ACC112 (cell line): ENCODE data around the gene UBA1.

Experiments
- H2AFZ ChIP-seq: fragments of 200-600 bp; sonication (generic); one replicate; pipeline ENCODE4 v1.6.0; 2017; ENCODE audit warnings: antibody characterized with exemption, low read length; ENCODE audit not compliant: unreplicated experiment
- H3K27ac ChIP-seq: fragments of 200-600 bp; sonication (generic); 2 replicates; pipeline ENCODE4 v1.5.1; 2014; ENCODE audit warnings: low read depth, mild to moderate bottlenecking, antibody characterized with exemption, low read length, moderate library complexity
- H3K27me3 ChIP-seq: fragments of 200-600 bp; sonication (generic); 2 replicates; pipeline ENCODE4 v1.6.1; 2014; ENCODE audit warnings: mild to moderate bottlenecking, antibody characterized with exemption, low read length, moderate library complexity, mixed read lengths; ENCODE audit not compliant: insufficient read depth
- H3K36me3 ChIP-seq: fragments of 200-600 bp; sonication (generic); 2 replicates; pipeline ENCODE4 v1.6.1; 2016; ENCODE audit warnings: mild to moderate bottlenecking, antibody characterized with exemption, low read length, moderate library complexity, mixed read lengths; ENCODE audit not compliant: insufficient read depth
- H3K4me1 ChIP-seq: fragments of 200-600 bp; sonication (generic); one replicate; pipeline ENCODE4 v1.6.1; 2016; ENCODE audit warnings: low read length, mixed read lengths; ENCODE audit not compliant: insufficient read depth, unreplicated experiment, control insufficient read depth
- H3K4me3 ChIP-seq: fragments of 200-600 bp; sonication (generic); 2 replicates; pipeline ENCODE4 v1.5.1; 2014; ENCODE audit warnings: mild to moderate bottlenecking, low read depth, low read length
- H3K79me2 ChIP-seq: fragments of 200-600 bp; sonication (generic); one replicate; pipeline ENCODE4 v1.6.0; 2016; ENCODE audit warnings: low read length; ENCODE audit not compliant: control insufficient read depth, unreplicated experiment, insufficient read depth

The UBA1 gene

DNA sequence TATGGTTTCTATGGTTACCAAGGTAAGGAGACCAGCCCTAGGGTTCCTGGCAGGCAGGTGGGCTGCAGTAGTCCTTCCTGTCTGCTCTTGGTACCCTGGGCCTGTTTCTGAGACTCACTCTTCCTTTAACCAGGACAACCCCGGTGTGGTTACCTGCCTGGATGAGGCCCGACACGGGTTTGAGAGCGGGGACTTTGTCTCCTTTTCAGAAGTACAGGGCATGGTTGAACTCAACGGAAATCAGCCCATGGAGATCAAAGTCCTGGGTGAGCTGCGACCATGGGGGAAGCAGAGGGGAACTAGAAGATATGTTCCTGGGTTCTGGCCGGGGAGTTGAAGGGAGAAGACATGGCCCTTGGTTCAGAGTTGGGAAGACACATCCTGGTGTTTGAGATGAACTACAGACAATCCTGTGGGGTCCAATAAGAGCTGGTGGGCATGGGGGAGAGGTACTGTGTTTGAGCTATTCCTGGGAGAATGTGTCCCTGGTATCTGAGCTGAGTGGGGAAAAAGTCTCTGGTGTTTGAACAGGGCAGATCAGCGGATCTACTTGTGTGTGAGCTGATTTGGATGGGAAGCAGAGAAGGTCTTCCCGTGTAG lies 7.8 kb downstream of the UBA1 start:
- Histone ChIP-seq H3K27ac (no peak overlapping the region), H2AFZ (no peak overlapping the region), H3K4me1 (peaks cover 18% of the 10 kb centered on the region), H3K36me3 (peaks cover 20% of the 10 kb centered on the region; the same call in 1 of the 2 replicates), H3K79me2 (peaks cover 44% of the 10 kb centered on the region), H3K27me3 (no peaks in the 10 kb centered on the region), H3K4me3 (no peak overlapping the region)

DNA sequence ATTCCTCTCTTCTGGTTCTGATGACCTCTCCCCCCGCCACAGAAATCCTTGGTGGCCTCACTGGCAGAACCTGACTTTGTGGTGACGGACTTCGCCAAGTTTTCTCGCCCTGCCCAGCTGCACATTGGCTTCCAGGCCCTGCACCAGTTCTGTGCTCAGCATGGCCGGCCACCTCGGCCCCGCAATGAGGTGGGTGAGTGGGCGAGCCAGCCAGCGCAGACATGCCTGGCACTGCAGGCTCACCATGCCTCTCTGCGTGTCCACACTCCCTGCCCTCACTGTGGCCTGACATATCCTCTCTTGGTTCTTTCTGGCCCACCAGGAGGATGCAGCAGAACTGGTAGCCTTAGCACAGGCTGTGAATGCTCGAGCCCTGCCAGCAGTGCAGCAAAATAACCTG lies 8.7 kb downstream of the UBA1 start:
- Histone ChIP-seq H3K4me1 (peaks cover 10% of the 10 kb centered on the region), H3K4me3 (no peak overlapping the region), H3K27ac (no peak overlapping the region), H2AFZ (no peak overlapping the region), H3K36me3 (peaks cover 24% of the 10 kb centered on the region), H3K27me3 (no peaks in the 10 kb centered on the region), H3K79me2 (peaks cover 35% of the 10 kb centered on the region)

DNA sequence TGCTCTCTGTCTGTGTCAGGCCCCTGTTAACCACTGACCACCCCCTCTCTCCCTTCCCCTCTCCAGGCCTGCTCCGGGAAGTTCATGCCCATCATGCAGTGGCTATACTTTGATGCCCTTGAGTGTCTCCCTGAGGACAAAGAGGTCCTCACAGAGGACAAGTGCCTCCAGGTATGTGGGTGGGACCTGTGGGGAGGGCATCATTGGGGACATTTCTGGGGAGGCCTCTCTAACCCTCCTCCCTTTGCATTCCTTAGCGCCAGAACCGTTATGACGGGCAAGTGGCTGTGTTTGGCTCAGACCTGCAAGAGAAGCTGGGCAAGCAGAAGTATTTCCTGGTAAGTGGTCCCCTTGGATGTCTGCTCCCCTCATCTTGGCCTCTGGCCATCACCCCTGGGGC lies 9.2 kb downstream of the UBA1 start:
- peaks cover 4% of the 10 kb centered on the region for H3K4me1 ChIP-seq
- no peak overlapping the region for H3K27ac ChIP-seq
- no peak overlapping the region for H3K4me3 ChIP-seq
- no peak overlapping the region for H2AFZ ChIP-seq
- no peaks in the 10 kb centered on the region for H3K27me3 ChIP-seq
- H3K79me2 ChIP-seq, result peaks cover 30% of the 10 kb centered on the region
- peaks cover 24% of the 10 kb centered on the region for H3K36me3 ChIP-seq

DNA sequence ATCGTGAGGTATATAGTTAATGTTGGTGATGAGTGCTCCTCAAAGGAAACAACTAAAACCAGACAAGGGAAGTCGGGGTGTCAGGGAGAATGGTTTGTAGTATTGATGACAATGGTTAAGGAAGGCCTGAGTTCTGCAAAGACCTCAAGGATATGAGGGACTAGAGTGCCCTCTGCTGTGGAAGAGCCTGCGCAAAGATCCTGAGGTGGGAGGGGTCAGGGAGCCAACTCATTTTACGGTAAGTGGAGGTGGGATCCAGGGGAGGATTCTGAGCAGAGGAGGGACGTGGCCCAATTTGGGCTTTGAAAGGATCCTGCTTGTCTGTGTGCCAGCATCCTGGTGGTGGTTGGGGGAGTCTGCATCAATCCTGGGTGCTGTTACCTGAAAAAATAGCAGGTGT lies 11.3 kb downstream of the UBA1 start:
- no peak overlapping the region for H3K27ac ChIP-seq
- peaks cover 17% of the 10 kb centered on the region for H3K79me2 ChIP-seq
- H3K36me3 ChIP-seq, result peaks cover 25% of the 10 kb centered on the region
- H3K4me3 ChIP-seq, result no peak overlapping the region
- peaks cover 3% of the 10 kb centered on the region for H3K4me1 ChIP-seq
- no peak overlapping the region for H2AFZ ChIP-seq
- H3K27me3 ChIP-seq, result no peaks in the 10 kb centered on the region

DNA sequence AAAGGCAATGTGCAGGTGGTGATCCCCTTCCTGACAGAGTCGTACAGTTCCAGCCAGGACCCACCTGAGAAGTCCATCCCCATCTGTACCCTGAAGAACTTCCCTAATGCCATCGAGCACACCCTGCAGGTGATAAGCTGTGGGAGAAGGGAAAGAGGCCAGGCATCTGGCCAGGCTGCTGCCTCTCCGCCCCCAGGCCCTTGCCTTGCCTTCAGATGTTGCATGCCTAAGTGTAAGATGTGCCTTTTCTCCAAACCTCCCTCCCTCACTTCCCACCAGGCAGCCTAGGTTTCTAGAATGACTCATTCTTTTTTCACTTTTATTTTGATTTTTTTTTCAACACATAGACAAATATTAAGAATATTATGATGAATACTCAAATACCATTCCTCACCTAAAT lies 12.7 kb downstream of the UBA1 start:
- Histone ChIP-seq H3K4me1 (no peaks in the 10 kb centered on the region), H3K4me3 (no peak overlapping the region), H3K27ac (peak overlapping the region; percentile 41; the same call in 1 of the 2 replicates), H2AFZ (no peak overlapping the region), H3K27me3 (no peaks in the 10 kb centered on the region), H3K79me2 (peaks cover 13% of the 10 kb centered on the region), H3K36me3 (peaks cover 19% of the 10 kb centered on the region)

DNA sequence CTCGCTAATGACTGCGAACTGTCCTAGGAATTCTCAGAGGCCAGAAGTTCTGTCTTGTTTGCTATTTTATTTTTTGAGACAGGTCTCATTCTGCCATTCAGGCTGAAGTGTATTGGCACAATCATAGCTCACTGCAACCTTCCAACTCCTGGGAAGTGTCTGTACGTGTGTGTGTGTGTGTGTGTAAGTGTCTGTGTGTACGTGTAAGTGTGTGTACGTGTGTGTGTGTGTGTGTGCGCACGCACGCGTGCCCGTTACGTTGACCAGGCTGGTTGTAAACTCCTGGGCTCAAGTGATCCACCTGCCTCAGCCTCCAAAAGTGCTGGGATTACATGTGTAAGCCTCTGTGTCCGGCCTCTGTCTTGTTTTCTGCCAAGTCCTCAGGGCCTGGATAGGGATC lies 14.5 kb downstream of the UBA1 start:
- no peaks in the 10 kb centered on the region for H3K27me3 ChIP-seq
- no peak overlapping the region for H3K4me3 ChIP-seq
- peaks cover 16% of the 10 kb centered on the region for H3K36me3 ChIP-seq
- no peaks in the 10 kb centered on the region for H3K4me1 ChIP-seq
- H3K27ac ChIP-seq, result no peak overlapping the region
- peaks cover 4% of the 10 kb centered on the region for H3K79me2 ChIP-seq
- no peak overlapping the region for H2AFZ ChIP-seq

DNA sequence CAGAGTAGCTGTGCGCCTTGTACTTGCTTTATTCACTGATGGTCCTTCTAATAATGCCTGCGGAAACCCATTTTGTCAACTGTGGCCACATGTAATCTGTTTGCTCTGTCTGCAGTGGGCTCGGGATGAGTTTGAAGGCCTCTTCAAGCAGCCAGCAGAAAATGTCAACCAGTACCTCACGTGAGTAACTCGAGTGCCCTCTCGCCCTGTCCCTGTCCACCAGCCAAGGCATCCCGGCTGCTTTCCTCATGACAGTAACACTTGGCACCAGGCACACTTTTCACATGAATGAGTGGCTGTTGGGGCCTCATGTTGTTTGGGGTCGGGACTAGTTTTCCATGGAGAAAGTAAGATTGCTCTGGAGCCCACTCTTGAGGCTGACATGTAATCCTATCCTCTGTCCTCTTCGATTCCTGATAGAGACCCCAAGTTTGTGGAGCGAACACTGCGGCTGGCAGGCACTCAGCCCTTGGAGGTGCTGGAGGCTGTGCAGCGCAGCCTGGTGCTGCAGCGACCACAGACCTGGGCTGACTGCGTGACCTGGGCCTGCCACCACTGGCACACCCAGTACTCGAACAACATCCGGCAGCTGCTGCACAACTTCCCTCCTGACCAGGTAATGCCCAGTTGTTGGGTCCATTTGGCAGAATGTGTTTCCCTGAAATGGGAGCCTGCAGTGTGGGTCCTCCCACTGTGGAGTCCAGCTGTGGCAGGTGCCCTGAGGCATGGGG lies 16.0 kb downstream of the UBA1 start:
- Histone ChIP-seq H3K27me3 (no peaks in the 10 kb centered on the region), H3K4me1 (no peaks in the 10 kb centered on the region), H3K36me3 (peaks cover 13% of the 10 kb centered on the region; the same call in 1 of the 2 replicates), H3K27ac (no peak overlapping the region), H3K4me3 (no peak overlapping the region), H3K79me2 (peaks cover 4% of the 10 kb centered on the region), H2AFZ (no peak overlapping the region)

DNA sequence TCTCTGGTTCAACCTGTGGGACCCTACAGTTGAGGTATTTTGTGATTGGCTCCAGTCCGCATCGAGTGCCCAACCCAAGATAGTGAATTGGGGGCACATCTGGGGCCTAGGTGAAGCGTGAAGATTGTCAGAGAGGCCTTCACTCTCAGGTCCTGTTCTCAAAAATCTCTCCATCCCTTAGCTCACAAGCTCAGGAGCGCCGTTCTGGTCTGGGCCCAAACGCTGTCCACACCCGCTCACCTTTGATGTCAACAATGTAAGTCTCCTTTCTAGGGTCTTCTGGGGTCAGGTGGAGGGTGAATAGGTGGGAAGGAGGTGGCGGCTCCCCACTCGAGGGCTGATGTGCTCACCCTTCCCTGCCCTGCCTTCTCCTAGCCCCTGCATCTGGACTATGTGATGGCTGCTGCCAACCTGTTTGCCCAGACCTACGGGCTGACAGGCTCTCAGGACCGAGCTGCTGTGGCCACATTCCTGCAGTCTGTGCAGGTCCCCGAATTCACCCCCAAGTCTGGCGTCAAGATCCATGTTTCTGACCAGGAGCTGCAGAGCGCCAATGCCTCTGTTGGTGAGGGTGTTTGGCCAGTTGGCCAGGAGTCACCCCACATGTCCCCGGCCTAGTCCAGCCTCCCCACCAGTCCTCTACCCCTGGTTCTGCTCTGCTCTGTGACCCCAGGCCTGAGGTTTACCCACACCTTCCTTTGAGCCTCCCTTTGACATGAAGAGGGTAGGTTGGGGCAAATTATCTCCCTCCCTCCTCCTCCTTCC lies 17.2 kb downstream of the UBA1 start:
- Histone ChIP-seq H3K27ac (no peak overlapping the region), H2AFZ (no peak overlapping the region), H3K27me3 (no peaks in the 10 kb centered on the region), H3K79me2 (peaks cover 2% of the 10 kb centered on the region), H3K4me1 (peaks cover 3% of the 10 kb centered on the region), H3K36me3 (peaks cover 13% of the 10 kb centered on the region; the same call in 1 of the 2 replicates), H3K4me3 (no peak overlapping the region)

DNA sequence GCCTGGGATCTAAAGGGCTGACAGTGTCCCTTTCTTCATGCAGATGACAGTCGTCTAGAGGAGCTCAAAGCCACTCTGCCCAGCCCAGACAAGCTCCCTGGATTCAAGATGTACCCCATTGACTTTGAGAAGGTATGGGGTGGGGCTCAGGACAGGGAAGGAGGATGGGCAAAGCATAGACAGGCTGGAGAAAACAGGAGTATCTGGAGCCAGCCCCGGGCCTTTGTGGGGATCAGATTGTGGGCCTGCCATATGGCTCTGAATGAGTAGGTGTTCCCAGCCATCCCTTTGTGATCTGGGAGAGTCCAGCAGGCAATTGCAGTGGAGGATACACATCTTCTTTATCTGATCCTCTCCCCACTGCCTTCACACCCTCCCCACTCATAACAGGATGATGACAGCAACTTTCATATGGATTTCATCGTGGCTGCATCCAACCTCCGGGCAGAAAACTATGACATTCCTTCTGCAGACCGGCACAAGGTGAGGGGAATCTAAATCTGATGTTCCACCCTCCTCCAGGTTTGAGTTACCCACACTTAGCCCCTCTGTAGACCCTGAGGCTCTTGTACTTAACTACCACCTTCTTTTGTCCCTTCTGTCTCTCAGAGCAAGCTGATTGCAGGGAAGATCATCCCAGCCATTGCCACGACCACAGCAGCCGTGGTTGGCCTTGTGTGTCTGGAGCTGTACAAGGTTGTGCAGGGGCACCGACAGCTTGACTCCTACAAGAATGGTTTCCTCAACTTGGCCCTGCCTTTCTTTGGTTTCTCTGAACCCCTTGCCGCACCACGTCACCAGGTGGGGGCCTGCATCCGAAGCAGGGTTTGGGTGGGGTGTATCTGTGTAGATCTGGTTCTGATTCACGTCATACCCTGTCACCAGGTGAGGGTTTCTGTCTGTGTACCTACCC lies 19.0 kb downstream of the UBA1 start:
- Histone ChIP-seq H3K4me1 (peaks cover 19% of the 10 kb centered on the region), H3K27ac (no peak overlapping the region), H3K4me3 (no peak overlapping the region), H3K27me3 (no peaks in the 10 kb centered on the region), H2AFZ (no peak overlapping the region), H3K79me2 (peaks cover 2% of the 10 kb centered on the region), H3K36me3 (0 out of 2 replicates have a peak, but pooled peaks cover 9% of the 10 kb centered on the region)

DNA sequence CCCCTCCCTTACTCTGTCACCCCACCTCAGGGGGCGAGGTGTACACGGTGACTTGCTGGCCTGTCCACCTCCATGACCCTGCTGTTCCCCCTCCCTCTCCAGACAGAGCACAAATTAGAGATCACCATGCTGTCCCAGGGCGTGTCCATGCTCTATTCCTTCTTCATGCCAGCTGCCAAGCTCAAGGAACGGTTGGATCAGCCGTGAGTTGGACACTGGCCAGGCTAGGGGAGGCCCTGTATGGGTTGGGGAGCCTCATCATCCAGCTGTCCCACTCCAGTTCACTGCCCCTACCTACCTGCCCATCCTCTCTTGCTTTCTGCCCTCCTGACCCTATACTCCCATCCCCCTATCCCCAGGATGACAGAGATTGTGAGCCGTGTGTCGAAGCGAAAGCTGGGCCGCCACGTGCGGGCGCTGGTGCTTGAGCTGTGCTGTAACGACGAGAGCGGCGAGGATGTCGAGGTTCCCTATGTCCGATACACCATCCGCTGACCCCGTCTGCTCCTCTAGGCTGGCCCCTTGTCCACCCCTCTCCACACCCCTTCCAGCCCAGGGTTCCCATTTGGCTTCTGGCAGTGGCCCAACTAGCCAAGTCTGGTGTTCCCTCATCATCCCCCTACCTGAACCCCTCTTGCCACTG lies 20.9 kb downstream of the UBA1 start:
- Histone ChIP-seq H3K79me2 (peaks cover 12% of the 10 kb centered on the region), H3K27ac (no peak overlapping the region), H3K4me3 (no peak overlapping the region), H3K4me1 (peaks cover 19% of the 10 kb centered on the region), H2AFZ (no peak overlapping the region), H3K27me3 (no peaks in the 10 kb centered on the region), H3K36me3 (0 out of 2 replicates have a peak, but pooled peaks cover 9% of the 10 kb centered on the region)
